ENCODE results near the gene KYNU.
"Not testable (repeated sequence)": the region's sequence is repeated elsewhere in the genome, so short reads cannot be mapped to it uniquely, and the experiment has no call there.

Gene KYNU

DNA sequence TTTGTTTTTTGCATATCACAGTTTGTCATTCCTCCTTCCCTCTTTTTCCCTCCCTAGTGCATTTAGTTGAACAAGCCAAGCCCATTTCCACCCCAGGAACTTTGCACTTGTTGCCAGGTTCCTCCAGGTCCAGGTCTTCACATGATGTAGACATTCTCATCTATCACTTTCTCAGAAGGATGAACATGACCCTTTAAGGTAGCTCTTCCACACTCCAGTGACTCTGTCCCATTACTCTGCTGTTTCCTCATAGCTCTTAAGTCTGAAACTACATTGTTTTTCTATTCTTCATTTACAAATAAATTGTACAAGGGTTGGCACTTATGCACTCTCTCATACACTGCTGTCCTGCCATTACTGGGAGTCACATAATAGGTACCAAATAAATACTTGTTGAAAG, 6.1 kb downstream of the KYNU start:
- Histone ChIP-seq H3K4me3 (ENCODE audit: severe bottlenecking) (no peak overlapping the region), H3K4me1 (ENCODE audit: insufficient read depth, poor library complexity, severe bottlenecking) (no peaks in the 10 kb centered on the region), H3K27me3 (ENCODE audit: insufficient read depth, poor library complexity, severe bottlenecking) (no peaks in the 10 kb centered on the region), H3K36me3 (ENCODE audit: low read depth) (no peaks in the 10 kb centered on the region), H3K9me3 (ENCODE audit: severe bottlenecking) (no peaks in the 10 kb centered on the region), H3K27ac (ENCODE audit: poor library complexity, severe bottlenecking) (no peak overlapping the region)
- ATAC-seq (ENCODE audit: low read depth) (no peak), DNase-seq (ENCODE audit: low spot score) (no peak)
- TF ChIP-seq CTCF (IDR thresholded peaks at IDR 0.05; ENCODE audit: poor library complexity, severe bottlenecking) = no peak

GRCh38 chr2:142885543-142885942, 8.1 kb downstream of the KYNU start:
- Histone ChIP-seq H3K4me1 (ENCODE audit: insufficient read depth, poor library complexity, severe bottlenecking) (no peaks in the 10 kb centered on the region), H3K36me3 (ENCODE audit: low read depth) (no peaks in the 10 kb centered on the region), H3K9me3 (ENCODE audit: severe bottlenecking) (no peaks in the 10 kb centered on the region), H3K27ac (ENCODE audit: poor library complexity, severe bottlenecking) (no peak overlapping the region), H3K27me3 (ENCODE audit: insufficient read depth, poor library complexity, severe bottlenecking) (no peaks in the 10 kb centered on the region), H3K4me3 (ENCODE audit: severe bottlenecking) (no peak overlapping the region)
- ATAC-seq (ENCODE audit: low read depth) (no peak), DNase-seq (ENCODE audit: low spot score) (no peak)
- TF ChIP-seq CTCF (IDR thresholded peaks at IDR 0.05; ENCODE audit: poor library complexity, severe bottlenecking) = no peak

GRCh38 chr2:142892715-142893114, 15.3 kb downstream of the KYNU start:
- no peak overlapping the region for H3K4me3 ChIP-seq (ENCODE audit: severe bottlenecking)
- H3K36me3 ChIP-seq (ENCODE audit: low read depth) = no peaks in the 10 kb centered on the region
- ATAC-seq (ENCODE audit: low read depth) (no peak), DNase-seq (ENCODE audit: low spot score) (no peak)
- H3K4me1 ChIP-seq (ENCODE audit: insufficient read depth, poor library complexity, severe bottlenecking) = no peaks in the 10 kb centered on the region
- no peaks in the 10 kb centered on the region for H3K27me3 ChIP-seq (ENCODE audit: insufficient read depth, poor library complexity, severe bottlenecking)
- TF ChIP-seq CTCF (IDR thresholded peaks at IDR 0.05; ENCODE audit: poor library complexity, severe bottlenecking) = no peak
- H3K27ac ChIP-seq (ENCODE audit: poor library complexity, severe bottlenecking) = no peak overlapping the region
- H3K9me3 ChIP-seq (ENCODE audit: severe bottlenecking) = no peaks in the 10 kb centered on the region

- ATAC-seq (ENCODE audit: low read depth) = no peak
- no peak for TF ChIP-seq CTCF (IDR thresholded peaks at IDR 0.05; ENCODE audit: poor library complexity, severe bottlenecking)
- DNase-seq (ENCODE audit: low spot score) = no peak
- Histone ChIP-seq H3K27ac (ENCODE audit: poor library complexity, severe bottlenecking) (no peak overlapping the region), H3K36me3 (ENCODE audit: low read depth) (no peaks in the 10 kb centered on the region), H3K27me3 (ENCODE audit: insufficient read depth, poor library complexity, severe bottlenecking) (no peaks in the 10 kb centered on the region), H3K9me3 (ENCODE audit: severe bottlenecking) (no peaks in the 10 kb centered on the region), H3K4me1 (ENCODE audit: insufficient read depth, poor library complexity, severe bottlenecking) (no peaks in the 10 kb centered on the region), H3K4me3 (ENCODE audit: severe bottlenecking) (no peak overlapping the region)
Observed at GRCh38 chr2:142893241-142893640, 15.8 kb downstream of the KYNU start.

- DNase-seq (ENCODE audit: low spot score) = no peak
- TF ChIP-seq CTCF (IDR thresholded peaks at IDR 0.05; ENCODE audit: poor library complexity, severe bottlenecking) = no peak
- no peaks in the 10 kb centered on the region for H3K27me3 ChIP-seq (ENCODE audit: insufficient read depth, poor library complexity, severe bottlenecking)
- H3K9me3 ChIP-seq (ENCODE audit: severe bottlenecking) = no peaks in the 10 kb centered on the region
- ATAC-seq (ENCODE audit: low read depth) = no peak
- H3K4me1 ChIP-seq (ENCODE audit: insufficient read depth, poor library complexity, severe bottlenecking) = no peaks in the 10 kb centered on the region
- no peaks in the 10 kb centered on the region for H3K36me3 ChIP-seq (ENCODE audit: low read depth)
- no peak overlapping the region for H3K27ac ChIP-seq (ENCODE audit: poor library complexity, severe bottlenecking)
- no peak overlapping the region for H3K4me3 ChIP-seq (ENCODE audit: severe bottlenecking)
Observed at GRCh38 chr2:142897807-142898206, 20.3 kb downstream of the KYNU start.

- not testable (repeated sequence) for H3K4me1 ChIP-seq (ENCODE audit: insufficient read depth, poor library complexity, severe bottlenecking); H3K9me3 ChIP-seq (ENCODE audit: severe bottlenecking); H3K4me3 ChIP-seq (ENCODE audit: severe bottlenecking); H3K27ac ChIP-seq (ENCODE audit: poor library complexity, severe bottlenecking); H3K27me3 ChIP-seq (ENCODE audit: insufficient read depth, poor library complexity, severe bottlenecking); ATAC-seq (ENCODE audit: low read depth); H3K36me3 ChIP-seq (ENCODE audit: low read depth); DNase-seq (ENCODE audit: low spot score)
Observed at GRCh38 chr2:142900327-142900726, 22.9 kb downstream of the KYNU start.
